PFSK-1 (cell line): Measurements from ENCODE around the gene TMPRSS4.

Experiments used
- FOXP2 ChIP-seq: optimal IDR thresholded peaks from 2 replicates; pipeline ENCODE3; 2011; ENCODE audit warnings: borderline replicate concordance, control low read depth, inconsistent platforms; ENCODE audit not compliant: insufficient read depth; ENCODE audit errors: extremely low read length, extremely low read depth
- POLR2AphosphoS5 ChIP-seq: IDR thresholded peaks from 2 replicates; pipeline ENCODE4 v1.6.1; 2012; ENCODE audit warnings: low read depth, mild to moderate bottlenecking, control low read depth, low read length, moderate library complexity
- TAF1 ChIP-seq: IDR thresholded peaks from 2 replicates; pipeline ENCODE4 v1.6.1; 2012; ENCODE audit warnings: low read length, control low read depth, borderline replicate concordance; ENCODE audit not compliant: insufficient read depth
- TF ChIP-seq, protein P1 (sequence below), 2 experiments: IDR thresholded peaks; 2 replicates each; pipeline versions ENCODE4 v1.6.1 to v1.8.0; 2011 to 2012; ENCODE audit warnings: low read depth in 2 of 2, low read length in 2 of 2, control low read depth in 1 of 2, inconsistent platforms in 1 of 2, mild to moderate bottlenecking in 1 of 2, moderate library complexity in 1 of 2; ENCODE audit not compliant: insufficient read depth in 1 of 2

DNA sequence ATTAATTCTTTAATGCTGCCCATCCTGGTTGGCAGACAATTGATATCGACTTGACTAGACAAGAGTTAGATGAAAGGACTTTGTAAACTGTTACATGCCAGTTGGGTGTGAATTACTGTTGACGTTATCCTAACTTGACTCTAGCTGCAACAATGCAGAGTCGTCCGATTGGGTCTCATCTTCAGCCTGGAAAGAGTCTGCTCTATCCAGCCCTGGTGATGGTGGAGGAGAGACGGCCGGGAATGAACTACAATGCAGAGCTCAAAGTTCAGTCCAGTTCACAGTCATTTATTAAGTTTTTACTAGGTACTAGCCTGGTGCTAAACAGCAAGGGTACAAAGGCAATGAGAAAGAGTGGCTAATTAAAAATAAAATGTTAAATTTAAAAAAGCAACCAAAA is 14.8 kb downstream of the TMPRSS4 start:
- TF ChIP-seq TAF1 = no peak
- no peak for TF ChIP-seq FOXP2
- no peak for TF ChIP-seq POLR2AphosphoS5
- TF ChIP-seq, protein P1, sequence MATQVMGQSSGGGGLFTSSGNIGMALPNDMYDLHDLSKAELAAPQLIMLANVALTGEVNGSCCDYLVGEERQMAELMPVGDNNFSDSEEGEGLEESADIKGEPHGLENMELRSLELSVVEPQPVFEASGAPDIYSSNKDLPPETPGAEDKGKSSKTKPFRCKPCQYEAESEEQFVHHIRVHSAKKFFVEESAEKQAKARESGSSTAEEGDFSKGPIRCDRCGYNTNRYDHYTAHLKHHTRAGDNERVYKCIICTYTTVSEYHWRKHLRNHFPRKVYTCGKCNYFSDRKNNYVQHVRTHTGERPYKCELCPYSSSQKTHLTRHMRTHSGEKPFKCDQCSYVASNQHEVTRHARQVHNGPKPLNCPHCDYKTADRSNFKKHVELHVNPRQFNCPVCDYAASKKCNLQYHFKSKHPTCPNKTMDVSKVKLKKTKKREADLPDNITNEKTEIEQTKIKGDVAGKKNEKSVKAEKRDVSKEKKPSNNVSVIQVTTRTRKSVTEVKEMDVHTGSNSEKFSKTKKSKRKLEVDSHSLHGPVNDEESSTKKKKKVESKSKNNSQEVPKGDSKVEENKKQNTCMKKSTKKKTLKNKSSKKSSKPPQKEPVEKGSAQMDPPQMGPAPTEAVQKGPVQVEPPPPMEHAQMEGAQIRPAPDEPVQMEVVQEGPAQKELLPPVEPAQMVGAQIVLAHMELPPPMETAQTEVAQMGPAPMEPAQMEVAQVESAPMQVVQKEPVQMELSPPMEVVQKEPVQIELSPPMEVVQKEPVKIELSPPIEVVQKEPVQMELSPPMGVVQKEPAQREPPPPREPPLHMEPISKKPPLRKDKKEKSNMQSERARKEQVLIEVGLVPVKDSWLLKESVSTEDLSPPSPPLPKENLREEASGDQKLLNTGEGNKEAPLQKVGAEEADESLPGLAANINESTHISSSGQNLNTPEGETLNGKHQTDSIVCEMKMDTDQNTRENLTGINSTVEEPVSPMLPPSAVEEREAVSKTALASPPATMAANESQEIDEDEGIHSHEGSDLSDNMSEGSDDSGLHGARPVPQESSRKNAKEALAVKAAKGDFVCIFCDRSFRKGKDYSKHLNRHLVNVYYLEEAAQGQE (IDR thresholded peaks at IDR 0.05; ENCODE audit: insufficient read depth in 1 of 2, low read depth in 2 of 2, low read length in 2 of 2) = no peak
